SK-N-SH treated with all-trans-retinoic acid at 6 μM for 48 hours (cell line): ENCODE measurements around the gene CTNNA3.

Source experiments
- ATAC-seq: fragments of 200-7000 bp; cut with Tn5 transposase; 3 replicates; pipeline ENCODE4 v1.9.1; 2020; ENCODE audit warnings: mild to moderate bottlenecking, moderate library complexity
- ARNTL ChIP-seq: fragments of 450-650 bp; formaldehyde crosslinking; IDR thresholded peaks from 2 replicates; pipeline ENCODE4 v1.5.0; 2020; ENCODE audit warnings: low read depth, mild to moderate bottlenecking, moderate library complexity, borderline replicate concordance
- ESRRG ChIP-seq: fragments of 250-450 bp; sonication (Bioruptor Pico); IDR thresholded peaks from 2 replicates; pipeline ENCODE4 v1.6.1; 2021; ENCODE audit warnings: mild to moderate bottlenecking
- ISL1 ChIP-seq: fragments of 250-450 bp; sonication (Bioruptor Pico); IDR thresholded peaks from 2 replicates; pipeline ENCODE4 v2.1.2; 2022; ENCODE audit warnings: mild to moderate bottlenecking, moderate library complexity
- OSR1 ChIP-seq: fragments of 250-450 bp; sonication (Bioruptor Pico); IDR thresholded peaks from 2 replicates; pipeline ENCODE4 v1.8.0; 2022; ENCODE audit warnings: moderate library complexity, mild to moderate bottlenecking, inconsistent platforms
- PPARA ChIP-seq: fragments of 250-450 bp; sonication (Bioruptor Pico); IDR thresholded peaks from 2 replicates; pipeline ENCODE4 v1.5.0; 2020; ENCODE audit warnings: mild to moderate bottlenecking, borderline replicate concordance
- SNAI2 ChIP-seq: fragments of 250-450 bp; sonication (Bioruptor Pico); IDR thresholded peaks from 2 replicates; pipeline ENCODE4 v1.5.0; 2020; ENCODE audit warnings: mild to moderate bottlenecking, moderate library complexity
- TOX ChIP-seq: fragments of 250-450 bp; sonication (Bioruptor Pico); IDR thresholded peaks from 2 replicates; pipeline ENCODE4 v1.8.0; 2021; ENCODE audit warnings: mild to moderate bottlenecking, moderate library complexity, borderline replicate concordance
- ZFP3 ChIP-seq: fragments of 250-450 bp; sonication (Bioruptor Pico); IDR thresholded peaks from 2 replicates; pipeline ENCODE4 v1.5.0; 2020; ENCODE audit warnings: mild to moderate bottlenecking, moderate library complexity
- ZNF565 ChIP-seq: fragments of 450-650 bp; formaldehyde crosslinking; conservative IDR thresholded peaks from 2 replicates; pipeline ENCODE4 v1.5.0; 2020; ENCODE audit warnings: low read depth, mild to moderate bottlenecking, moderate library complexity
- ZNF70 ChIP-seq: fragments of 450-650 bp; formaldehyde crosslinking; IDR thresholded peaks from 2 replicates; pipeline ENCODE4 v1.5.0; 2020; ENCODE audit warnings: mild to moderate bottlenecking, moderate library complexity
- ZNF8 ChIP-seq: fragments of 450-650 bp; formaldehyde crosslinking; IDR thresholded peaks from 2 replicates; pipeline ENCODE4 v1.5.0; 2020; ENCODE audit warnings: mild to moderate bottlenecking, moderate library complexity
- TF ChIP-seq, protein P1 (sequence below): fragments of 250-450 bp; sonication (Bioruptor Pico); IDR thresholded peaks from 2 replicates; pipeline ENCODE4 v1.5.0; 2020; ENCODE audit warnings: mild to moderate bottlenecking, moderate library complexity
- TF ChIP-seq, protein P2 (sequence below): fragments of 250-450 bp; sonication (Bioruptor Pico); IDR thresholded peaks from 2 replicates; pipeline ENCODE4 v1.8.0; 2021; ENCODE audit warnings: low read depth, mild to moderate bottlenecking, moderate library complexity, borderline replicate concordance
- TF ChIP-seq, protein P3 (sequence below): fragments of 250-450 bp; sonication (Bioruptor Pico); IDR thresholded peaks from 2 replicates; pipeline ENCODE4 v1.8.0; 2020; ENCODE audit warnings: mild to moderate bottlenecking, moderate library complexity, borderline replicate concordance
- TF ChIP-seq, protein P4 (sequence below): fragments of 250-450 bp; sonication (Bioruptor Pico); IDR thresholded peaks from 2 replicates; pipeline ENCODE4 v1.5.1; 2021; ENCODE audit warnings: mild to moderate bottlenecking, moderate library complexity

The CTNNA3 gene

DNA sequence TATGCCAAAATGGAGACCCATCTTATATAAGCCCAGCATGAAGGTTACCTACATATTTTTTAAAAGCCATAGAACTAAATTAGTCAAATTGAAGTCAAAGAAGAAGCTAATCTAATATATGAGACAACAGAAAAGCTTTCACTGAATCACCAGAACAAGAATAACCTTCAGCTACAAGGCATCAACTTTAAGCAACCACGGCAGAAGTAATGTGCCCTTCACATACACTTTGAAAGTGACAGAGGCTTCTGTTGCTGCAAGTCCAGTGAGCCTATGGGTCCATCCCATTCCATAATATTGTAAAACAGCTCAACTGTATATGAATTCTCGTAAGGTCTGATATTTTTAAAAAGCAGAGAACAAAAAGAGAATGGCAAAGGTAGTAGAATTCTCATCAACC is 36.5 kb downstream of the CTNNA3 start:
- ATAC-seq = no peak
- TF ChIP-seq ARNTL (CRISPR knock-in tag) (no peak), ZFP3 (CRISPR knock-in tag) (no peak), ZNF70 (CRISPR knock-in tag) (no peak)
- TF ChIP-seq, protein P1, sequence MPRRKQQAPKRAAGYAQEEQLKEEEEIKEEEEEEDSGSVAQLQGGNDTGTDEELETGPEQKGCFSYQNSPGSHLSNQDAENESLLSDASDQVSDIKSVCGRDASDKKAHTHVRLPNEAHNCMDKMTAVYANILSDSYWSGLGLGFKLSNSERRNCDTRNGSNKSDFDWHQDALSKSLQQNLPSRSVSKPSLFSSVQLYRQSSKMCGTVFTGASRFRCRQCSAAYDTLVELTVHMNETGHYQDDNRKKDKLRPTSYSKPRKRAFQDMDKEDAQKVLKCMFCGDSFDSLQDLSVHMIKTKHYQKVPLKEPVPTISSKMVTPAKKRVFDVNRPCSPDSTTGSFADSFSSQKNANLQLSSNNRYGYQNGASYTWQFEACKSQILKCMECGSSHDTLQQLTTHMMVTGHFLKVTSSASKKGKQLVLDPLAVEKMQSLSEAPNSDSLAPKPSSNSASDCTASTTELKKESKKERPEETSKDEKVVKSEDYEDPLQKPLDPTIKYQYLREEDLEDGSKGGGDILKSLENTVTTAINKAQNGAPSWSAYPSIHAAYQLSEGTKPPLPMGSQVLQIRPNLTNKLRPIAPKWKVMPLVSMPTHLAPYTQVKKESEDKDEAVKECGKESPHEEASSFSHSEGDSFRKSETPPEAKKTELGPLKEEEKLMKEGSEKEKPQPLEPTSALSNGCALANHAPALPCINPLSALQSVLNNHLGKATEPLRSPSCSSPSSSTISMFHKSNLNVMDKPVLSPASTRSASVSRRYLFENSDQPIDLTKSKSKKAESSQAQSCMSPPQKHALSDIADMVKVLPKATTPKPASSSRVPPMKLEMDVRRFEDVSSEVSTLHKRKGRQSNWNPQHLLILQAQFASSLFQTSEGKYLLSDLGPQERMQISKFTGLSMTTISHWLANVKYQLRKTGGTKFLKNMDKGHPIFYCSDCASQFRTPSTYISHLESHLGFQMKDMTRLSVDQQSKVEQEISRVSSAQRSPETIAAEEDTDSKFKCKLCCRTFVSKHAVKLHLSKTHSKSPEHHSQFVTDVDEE = no peak

DNA sequence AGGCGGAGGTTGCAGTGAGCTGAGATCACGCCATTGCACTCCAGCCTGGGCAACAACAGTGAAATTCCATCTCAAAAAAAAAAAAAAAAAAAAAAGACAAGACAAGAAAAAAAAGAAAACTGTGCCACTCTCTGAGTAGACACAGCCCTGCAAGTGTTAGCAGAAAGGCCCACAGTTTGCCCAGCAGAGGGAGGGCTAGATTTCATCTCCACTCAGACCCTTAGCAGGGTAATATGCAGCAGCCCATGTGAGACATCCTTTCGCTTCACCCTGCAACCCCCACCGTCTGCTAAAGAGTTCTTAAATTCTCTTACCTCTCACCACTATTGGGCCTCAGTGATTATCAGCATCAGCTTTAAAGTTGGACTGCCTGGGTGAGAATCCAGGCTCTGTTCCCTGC is 38.2 kb downstream of the CTNNA3 start:
- ATAC-seq = no peak

DNA sequence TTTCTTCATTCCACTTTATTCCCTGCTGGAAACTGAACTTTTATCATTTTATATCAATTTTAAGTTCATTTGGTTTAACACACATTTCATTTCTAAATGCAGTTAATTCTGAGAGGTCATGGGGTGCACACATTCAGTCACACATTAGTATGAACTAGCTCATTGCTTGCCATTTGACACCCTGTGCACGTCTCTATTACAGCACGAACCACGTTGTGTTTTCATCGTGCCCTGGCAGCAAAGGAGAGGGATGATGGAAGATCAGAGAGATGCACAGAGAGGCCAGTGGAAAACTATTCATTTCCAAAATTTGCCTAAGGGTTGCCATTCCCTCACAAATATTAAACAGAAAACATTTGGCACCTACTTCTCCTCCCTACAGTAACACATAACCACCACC is 45.4 kb downstream of the CTNNA3 start:
- no peak for TF ChIP-seq ESRRG
- no peak for TF ChIP-seq OSR1 (CRISPR knock-in tag)
- no peak for ATAC-seq

More for the DNA sequence above, 38.2 kb downstream of the CTNNA3 start:
- TF ChIP-seq, protein P2, sequence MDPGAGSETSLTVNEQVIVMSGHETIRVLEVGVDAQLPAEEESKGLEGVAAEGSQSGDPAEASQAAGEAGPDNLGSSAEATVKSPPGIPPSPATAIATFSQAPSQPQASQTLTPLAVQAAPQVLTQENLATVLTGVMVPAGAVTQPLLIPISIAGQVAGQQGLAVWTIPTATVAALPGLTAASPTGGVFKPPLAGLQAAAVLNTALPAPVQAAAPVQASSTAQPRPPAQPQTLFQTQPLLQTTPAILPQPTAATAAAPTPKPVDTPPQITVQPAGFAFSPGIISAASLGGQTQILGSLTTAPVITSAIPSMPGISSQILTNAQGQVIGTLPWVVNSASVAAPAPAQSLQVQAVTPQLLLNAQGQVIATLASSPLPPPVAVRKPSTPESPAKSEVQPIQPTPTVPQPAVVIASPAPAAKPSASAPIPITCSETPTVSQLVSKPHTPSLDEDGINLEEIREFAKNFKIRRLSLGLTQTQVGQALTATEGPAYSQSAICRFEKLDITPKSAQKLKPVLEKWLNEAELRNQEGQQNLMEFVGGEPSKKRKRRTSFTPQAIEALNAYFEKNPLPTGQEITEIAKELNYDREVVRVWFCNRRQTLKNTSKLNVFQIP (CRISPR knock-in tag) = no peak
- TF ChIP-seq ESRRG (no peak), ZNF8 (CRISPR knock-in tag) (no peak), ISL1 (CRISPR knock-in tag) (no peak)
- TF ChIP-seq, protein P3, sequence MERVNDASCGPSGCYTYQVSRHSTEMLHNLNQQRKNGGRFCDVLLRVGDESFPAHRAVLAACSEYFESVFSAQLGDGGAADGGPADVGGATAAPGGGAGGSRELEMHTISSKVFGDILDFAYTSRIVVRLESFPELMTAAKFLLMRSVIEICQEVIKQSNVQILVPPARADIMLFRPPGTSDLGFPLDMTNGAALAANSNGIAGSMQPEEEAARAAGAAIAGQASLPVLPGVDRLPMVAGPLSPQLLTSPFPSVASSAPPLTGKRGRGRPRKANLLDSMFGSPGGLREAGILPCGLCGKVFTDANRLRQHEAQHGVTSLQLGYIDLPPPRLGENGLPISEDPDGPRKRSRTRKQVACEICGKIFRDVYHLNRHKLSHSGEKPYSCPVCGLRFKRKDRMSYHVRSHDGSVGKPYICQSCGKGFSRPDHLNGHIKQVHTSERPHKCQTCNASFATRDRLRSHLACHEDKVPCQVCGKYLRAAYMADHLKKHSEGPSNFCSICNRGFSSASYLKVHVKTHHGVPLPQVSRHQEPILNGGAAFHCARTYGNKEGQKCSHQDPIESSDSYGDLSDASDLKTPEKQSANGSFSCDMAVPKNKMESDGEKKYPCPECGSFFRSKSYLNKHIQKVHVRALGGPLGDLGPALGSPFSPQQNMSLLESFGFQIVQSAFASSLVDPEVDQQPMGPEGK = no peak

DNA sequence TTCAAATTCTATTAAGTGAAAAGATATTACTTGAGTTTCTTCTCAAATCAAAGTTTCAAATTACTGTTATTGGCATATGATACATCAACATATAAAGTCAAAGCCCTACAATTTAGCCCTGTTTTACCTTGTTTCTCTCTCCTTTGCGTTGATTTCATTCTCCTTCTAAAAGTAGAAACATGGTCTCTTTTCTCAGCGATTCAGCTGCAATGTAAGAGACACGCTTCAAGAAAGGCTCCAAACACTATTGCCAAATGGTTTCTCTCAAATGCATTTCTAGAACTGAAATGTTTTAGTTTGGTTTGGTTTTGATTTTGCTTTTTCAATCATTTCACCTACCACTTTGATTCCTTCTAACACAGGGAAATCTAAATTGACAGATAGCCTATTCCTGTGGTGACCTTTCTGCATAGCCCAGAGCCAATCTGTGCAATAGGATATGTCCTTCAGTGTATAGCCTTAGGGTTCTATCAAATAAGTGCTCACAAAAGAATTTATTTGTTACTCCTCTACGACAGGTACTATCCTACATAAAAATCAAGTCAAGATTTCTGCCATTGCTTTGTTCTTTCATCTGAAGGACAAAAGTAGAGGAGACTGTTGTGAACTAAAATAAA is 47.3 kb downstream of the CTNNA3 start:
- no peak for ATAC-seq
- no peak for TF ChIP-seq ZNF70 (CRISPR knock-in tag)
- TF ChIP-seq, protein P1 = no peak
- TF ChIP-seq, protein P4, sequence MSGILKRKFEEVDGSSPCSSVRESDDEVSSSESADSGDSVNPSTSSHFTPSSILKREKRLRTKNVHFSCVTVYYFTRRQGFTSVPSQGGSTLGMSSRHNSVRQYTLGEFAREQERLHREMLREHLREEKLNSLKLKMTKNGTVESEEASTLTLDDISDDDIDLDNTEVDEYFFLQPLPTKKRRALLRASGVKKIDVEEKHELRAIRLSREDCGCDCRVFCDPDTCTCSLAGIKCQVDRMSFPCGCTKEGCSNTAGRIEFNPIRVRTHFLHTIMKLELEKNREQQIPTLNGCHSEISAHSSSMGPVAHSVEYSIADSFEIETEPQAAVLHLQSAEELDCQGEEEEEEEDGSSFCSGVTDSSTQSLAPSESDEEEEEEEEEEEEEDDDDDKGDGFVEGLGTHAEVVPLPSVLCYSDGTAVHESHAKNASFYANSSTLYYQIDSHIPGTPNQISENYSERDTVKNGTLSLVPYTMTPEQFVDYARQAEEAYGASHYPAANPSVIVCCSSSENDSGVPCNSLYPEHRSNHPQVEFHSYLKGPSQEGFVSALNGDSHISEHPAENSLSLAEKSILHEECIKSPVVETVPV (CRISPR knock-in tag) = no peak
- no peak for TF ChIP-seq ZNF565 (CRISPR knock-in tag)
- no peak for TF ChIP-seq ZFP3 (CRISPR knock-in tag)

DNA sequence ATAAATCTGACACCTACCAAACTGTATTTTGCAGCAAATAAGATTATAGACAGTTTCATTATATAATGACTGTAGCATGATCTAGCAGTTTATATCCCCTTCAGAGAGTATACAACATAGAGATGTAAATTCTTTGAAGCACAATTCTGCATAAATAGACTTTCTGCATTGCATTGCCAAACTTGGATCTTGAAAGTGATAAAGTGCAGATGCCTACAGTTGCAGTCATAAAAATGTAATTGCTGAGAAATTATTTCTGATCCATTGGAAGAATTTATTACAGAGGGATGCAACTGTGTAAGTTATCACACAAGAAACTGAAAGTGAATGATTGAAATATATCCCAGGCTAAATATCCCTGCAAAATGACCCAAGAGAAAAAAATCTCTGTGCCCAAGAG is 65.1 kb downstream of the CTNNA3 start:
- ATAC-seq = no peak
- TF ChIP-seq, protein P1 = no peak
- TF ChIP-seq, protein P4 (CRISPR knock-in tag) = no peak
- TF ChIP-seq, protein P2 (CRISPR knock-in tag) = no peak
- TF ChIP-seq ZNF70 (CRISPR knock-in tag) = no peak
- no peak for TF ChIP-seq TOX (CRISPR knock-in tag)
- no peak for TF ChIP-seq SNAI2 (CRISPR knock-in tag)
- TF ChIP-seq PPARA (CRISPR knock-in tag) = no peak
- no peak for TF ChIP-seq ZFP3 (CRISPR knock-in tag)
- no peak for TF ChIP-seq OSR1 (CRISPR knock-in tag)
